ENCODE measurements around the gene EI24. TPM values are rescaled to one million over a fixed set of nuclear protein-coding genes. Genes with fewer than 3 reads are reported as not detected.

EI24 gene
- total and polyA plus RNA-seq, 2 experiments from 2014 or later = 132 to 174 TPM

DNA sequence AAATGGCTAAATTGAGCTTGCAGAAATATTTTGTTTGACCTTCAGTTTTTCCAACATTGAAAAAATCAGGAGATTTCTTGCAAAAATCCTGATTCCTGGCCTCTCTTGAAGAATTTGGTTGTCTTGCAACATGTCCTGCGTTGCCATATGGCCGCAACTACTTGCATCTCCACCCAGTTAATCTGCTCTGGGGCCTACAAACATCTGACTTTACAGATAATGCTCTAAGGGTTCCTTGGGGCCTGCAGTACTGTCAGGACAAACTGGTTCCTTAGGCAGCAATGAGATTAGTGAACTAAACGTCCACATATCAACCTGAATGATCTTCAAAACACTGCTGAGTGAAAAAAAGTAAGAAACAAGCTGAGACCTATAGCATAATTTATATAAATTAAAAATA lies 36.6 kb upstream of the EI24 start:
- Histone ChIP-seq H3K36me3 (ENCODE audit: insufficient read depth) (no peaks in the 10 kb centered on the region), H3K4me2 (no peak overlapping the region), H3K27me3 (ENCODE audit: insufficient read depth) (no peaks in the 10 kb centered on the region), H2AFZ (no peak overlapping the region), H3F3A (replicated peaks; ENCODE audit: low read depth) (no peaks in the 10 kb centered on the region; the same call in 1 of the 2 replicates), H3K79me2 (replicated peaks; ENCODE audit: insufficient read depth) (no peaks in the 10 kb centered on the region), H3K27ac (ENCODE audit: low read depth) (no peak overlapping the region), H3K9me2 (ENCODE audit: insufficient read depth) (peaks cover 9% of the 10 kb centered on the region; the same call in 1 of the 2 replicates), H4K20me1 (replicated peaks; ENCODE audit: insufficient read depth) (no peaks in the 10 kb centered on the region), H3K4me3 (no peak overlapping the region), H3K4me1 (ENCODE audit: insufficient read depth) (no peaks in the 10 kb centered on the region; the same call in 1 of the 2 replicates)
- Mint-ChIP-seq H3K27me3 (ENCODE audit: insufficient read depth, low read depth, poor library complexity) (no peaks in the 10 kb centered on the region), H3K4me1 (no peaks in the 10 kb centered on the region), H3K27ac (no peak overlapping the region), H3K9me3 (peaks cover 5% of the 10 kb centered on the region; the same call in 2 of the 3 replicates), H3K4me3 (no peak overlapping the region), H3K36me3 (ENCODE audit: low read depth) (peaks cover 5% of the 10 kb centered on the region; the same call in 1 of the 3 replicates)
- ATAC-seq (no peak), DNase-seq (ENCODE audit: low spot score) (no peak)
- no peak for TF ChIP-seq JUNB (IDR thresholded peaks at IDR 0.05; ENCODE audit: unreplicated experiment)
- TF ChIP-seq ZNF114 (CRISPR knock-in tag; IDR thresholded peaks at IDR 0.05) = no peak
- TF ChIP-seq POLR2AphosphoS5 (IDR thresholded peaks at IDR 0.05; ENCODE audit: low read depth) = no peak
- TF ChIP-seq, protein P1, sequence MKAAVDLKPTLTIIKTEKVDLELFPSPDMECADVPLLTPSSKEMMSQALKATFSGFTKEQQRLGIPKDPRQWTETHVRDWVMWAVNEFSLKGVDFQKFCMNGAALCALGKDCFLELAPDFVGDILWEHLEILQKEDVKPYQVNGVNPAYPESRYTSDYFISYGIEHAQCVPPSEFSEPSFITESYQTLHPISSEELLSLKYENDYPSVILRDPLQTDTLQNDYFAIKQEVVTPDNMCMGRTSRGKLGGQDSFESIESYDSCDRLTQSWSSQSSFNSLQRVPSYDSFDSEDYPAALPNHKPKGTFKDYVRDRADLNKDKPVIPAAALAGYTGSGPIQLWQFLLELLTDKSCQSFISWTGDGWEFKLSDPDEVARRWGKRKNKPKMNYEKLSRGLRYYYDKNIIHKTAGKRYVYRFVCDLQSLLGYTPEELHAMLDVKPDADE (IDR thresholded peaks at IDR 0.05) = no peak
- no peak for TF ChIP-seq NANOG (IDR thresholded peaks at IDR 0.05; ENCODE audit: borderline replicate concordance)
- no peak for TF ChIP-seq STAT1 (IDR thresholded peaks at IDR 0.05; ENCODE audit: unreplicated experiment)
- no peak for TF ChIP-seq CREB1 (CRISPR knock-in tag; IDR thresholded peaks at IDR 0.05; ENCODE audit: low read depth)
- no peak for TF ChIP-seq ZNF331 (CRISPR knock-in tag; IDR thresholded peaks at IDR 0.05; ENCODE audit: low read depth)
- TF ChIP-seq, protein P2, sequence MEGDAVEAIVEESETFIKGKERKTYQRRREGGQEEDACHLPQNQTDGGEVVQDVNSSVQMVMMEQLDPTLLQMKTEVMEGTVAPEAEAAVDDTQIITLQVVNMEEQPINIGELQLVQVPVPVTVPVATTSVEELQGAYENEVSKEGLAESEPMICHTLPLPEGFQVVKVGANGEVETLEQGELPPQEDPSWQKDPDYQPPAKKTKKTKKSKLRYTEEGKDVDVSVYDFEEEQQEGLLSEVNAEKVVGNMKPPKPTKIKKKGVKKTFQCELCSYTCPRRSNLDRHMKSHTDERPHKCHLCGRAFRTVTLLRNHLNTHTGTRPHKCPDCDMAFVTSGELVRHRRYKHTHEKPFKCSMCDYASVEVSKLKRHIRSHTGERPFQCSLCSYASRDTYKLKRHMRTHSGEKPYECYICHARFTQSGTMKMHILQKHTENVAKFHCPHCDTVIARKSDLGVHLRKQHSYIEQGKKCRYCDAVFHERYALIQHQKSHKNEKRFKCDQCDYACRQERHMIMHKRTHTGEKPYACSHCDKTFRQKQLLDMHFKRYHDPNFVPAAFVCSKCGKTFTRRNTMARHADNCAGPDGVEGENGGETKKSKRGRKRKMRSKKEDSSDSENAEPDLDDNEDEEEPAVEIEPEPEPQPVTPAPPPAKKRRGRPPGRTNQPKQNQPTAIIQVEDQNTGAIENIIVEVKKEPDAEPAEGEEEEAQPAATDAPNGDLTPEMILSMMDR (conservative IDR thresholded peaks at IDR 0.05; ENCODE audit: low read depth in 2 of 2) = no peak
- TF ChIP-seq EZH2 (IDR thresholded peaks at IDR 0.05; ENCODE audit: low read depth, unreplicated experiment) = no peak
- TF ChIP-seq, protein P3, sequence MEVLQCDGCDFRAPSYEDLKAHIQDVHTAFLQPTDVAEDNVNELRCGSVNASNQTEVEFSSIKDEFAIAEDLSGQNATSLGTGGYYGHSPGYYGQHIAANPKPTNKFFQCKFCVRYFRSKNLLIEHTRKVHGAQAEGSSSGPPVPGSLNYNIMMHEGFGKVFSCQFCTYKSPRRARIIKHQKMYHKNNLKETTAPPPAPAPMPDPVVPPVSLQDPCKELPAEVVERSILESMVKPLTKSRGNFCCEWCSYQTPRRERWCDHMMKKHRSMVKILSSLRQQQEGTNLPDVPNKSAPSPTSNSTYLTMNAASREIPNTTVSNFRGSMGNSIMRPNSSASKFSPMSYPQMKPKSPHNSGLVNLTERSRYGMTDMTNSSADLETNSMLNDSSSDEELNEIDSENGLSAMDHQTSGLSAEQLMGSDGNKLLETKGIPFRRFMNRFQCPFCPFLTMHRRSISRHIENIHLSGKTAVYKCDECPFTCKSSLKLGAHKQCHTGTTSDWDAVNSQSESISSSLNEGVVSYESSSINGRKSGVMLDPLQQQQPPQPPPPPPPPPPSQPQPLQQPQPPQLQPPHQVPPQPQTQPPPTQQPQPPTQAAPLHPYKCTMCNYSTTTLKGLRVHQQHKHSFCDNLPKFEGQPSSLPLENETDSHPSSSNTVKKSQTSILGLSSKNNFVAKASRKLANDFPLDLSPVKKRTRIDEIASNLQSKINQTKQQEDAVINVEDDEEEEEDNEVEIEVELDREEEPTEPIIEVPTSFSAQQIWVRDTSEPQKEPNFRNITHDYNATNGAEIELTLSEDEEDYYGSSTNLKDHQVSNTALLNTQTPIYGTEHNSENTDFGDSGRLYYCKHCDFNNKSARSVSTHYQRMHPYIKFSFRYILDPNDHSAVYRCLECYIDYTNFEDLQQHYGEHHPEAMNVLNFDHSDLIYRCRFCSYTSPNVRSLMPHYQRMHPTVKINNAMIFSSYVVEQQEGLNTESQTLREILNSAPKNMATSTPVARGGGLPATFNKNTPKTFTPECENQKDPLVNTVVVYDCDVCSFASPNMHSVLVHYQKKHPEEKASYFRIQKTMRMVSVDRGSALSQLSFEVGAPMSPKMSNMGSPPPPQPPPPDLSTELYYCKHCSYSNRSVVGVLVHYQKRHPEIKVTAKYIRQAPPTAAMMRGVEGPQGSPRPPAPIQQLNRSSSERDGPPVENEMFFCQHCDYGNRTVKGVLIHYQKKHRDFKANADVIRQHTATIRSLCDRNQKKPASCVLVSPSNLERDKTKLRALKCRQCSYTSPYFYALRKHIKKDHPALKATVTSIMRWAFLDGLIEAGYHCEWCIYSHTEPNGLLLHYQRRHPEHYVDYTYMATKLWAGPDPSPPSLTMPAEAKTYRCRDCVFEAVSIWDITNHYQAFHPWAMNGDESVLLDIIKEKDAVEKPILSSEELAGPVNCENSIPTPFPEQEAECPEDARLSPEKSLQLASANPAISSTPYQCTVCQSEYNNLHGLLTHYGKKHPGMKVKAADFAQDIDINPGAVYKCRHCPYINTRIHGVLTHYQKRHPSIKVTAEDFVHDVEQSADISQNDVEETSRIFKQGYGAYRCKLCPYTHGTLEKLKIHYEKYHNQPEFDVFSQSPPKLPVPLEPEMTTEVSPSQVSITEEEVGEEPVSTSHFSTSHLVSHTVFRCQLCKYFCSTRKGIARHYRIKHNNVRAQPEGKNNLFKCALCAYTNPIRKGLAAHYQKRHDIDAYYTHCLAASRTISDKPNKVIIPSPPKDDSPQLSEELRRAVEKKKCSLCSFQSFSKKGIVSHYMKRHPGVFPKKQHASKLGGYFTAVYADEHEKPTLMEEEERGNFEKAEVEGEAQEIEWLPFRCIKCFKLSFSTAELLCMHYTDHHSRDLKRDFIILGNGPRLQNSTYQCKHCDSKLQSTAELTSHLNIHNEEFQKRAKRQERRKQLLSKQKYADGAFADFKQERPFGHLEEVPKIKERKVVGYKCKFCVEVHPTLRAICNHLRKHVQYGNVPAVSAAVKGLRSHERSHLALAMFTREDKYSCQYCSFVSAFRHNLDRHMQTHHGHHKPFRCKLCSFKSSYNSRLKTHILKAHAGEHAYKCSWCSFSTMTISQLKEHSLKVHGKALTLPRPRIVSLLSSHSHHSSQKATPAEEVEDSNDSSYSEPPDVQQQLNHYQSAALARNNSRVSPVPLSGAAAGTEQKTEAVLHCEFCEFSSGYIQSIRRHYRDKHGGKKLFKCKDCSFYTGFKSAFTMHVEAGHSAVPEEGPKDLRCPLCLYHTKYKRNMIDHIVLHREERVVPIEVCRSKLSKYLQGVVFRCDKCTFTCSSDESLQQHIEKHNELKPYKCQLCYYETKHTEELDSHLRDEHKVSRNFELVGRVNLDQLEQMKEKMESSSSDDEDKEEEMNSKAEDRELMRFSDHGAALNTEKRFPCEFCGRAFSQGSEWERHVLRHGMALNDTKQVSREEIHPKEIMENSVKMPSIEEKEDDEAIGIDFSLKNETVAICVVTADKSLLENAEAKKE (CRISPR knock-in tag; IDR thresholded peaks at IDR 0.05) = no peak
- TF ChIP-seq EZH2phosphoT487 (IDR thresholded peaks at IDR 0.05; ENCODE audit: unreplicated experiment) = no peak
- TF ChIP-seq, protein P4, sequence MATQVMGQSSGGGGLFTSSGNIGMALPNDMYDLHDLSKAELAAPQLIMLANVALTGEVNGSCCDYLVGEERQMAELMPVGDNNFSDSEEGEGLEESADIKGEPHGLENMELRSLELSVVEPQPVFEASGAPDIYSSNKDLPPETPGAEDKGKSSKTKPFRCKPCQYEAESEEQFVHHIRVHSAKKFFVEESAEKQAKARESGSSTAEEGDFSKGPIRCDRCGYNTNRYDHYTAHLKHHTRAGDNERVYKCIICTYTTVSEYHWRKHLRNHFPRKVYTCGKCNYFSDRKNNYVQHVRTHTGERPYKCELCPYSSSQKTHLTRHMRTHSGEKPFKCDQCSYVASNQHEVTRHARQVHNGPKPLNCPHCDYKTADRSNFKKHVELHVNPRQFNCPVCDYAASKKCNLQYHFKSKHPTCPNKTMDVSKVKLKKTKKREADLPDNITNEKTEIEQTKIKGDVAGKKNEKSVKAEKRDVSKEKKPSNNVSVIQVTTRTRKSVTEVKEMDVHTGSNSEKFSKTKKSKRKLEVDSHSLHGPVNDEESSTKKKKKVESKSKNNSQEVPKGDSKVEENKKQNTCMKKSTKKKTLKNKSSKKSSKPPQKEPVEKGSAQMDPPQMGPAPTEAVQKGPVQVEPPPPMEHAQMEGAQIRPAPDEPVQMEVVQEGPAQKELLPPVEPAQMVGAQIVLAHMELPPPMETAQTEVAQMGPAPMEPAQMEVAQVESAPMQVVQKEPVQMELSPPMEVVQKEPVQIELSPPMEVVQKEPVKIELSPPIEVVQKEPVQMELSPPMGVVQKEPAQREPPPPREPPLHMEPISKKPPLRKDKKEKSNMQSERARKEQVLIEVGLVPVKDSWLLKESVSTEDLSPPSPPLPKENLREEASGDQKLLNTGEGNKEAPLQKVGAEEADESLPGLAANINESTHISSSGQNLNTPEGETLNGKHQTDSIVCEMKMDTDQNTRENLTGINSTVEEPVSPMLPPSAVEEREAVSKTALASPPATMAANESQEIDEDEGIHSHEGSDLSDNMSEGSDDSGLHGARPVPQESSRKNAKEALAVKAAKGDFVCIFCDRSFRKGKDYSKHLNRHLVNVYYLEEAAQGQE (IDR thresholded peaks at IDR 0.05; ENCODE audit: unreplicated experiment) = no peak
